ENCODE data around the gene TAL1.

Gene TAL1

DNA sequence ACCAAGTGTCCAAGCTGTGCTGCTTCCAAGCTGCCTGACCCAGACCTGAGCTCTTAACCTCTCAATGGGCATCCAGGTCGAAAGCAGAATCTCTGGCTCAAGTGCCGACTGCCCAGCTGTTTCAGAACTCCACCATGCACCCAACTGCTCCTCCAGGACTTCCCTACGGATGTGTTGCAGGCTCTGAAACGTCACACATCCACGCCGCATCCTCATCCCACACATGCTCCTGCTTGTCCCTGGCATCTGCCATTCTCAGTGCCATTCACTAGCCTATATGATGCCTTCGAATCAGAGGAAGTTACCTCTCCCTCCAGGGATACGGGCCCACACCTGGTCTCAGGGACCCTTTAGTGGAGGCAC lies 53.4 kb downstream of the TAL1 start:
- no peak for DNase-seq (ENCODE audit: insufficient read length, low spot score)
- no peak for FAIRE-seq

DNA sequence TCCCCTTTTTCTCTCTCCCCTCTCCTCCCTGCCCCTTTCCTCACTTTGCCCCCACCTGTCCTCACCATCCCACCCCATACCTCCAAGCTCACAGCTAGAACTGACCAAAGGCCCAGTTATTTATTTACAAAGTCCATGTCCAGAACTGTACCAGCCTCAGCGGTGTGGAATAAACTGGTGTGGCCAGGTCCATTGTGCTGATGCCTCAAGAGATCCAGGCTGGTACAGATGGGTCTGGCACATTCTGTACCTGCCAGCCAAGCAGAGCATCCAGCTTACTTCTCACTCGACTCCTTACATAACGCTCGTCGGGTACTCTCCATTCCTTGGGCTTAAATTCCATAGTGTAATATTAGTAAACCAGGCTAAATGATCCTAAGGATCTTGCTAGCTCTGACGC lies 54.0 kb downstream of the TAL1 start:
- FAIRE-seq (no peak), DNase-seq (ENCODE audit: insufficient read length, low spot score) (no peak)

DNA sequence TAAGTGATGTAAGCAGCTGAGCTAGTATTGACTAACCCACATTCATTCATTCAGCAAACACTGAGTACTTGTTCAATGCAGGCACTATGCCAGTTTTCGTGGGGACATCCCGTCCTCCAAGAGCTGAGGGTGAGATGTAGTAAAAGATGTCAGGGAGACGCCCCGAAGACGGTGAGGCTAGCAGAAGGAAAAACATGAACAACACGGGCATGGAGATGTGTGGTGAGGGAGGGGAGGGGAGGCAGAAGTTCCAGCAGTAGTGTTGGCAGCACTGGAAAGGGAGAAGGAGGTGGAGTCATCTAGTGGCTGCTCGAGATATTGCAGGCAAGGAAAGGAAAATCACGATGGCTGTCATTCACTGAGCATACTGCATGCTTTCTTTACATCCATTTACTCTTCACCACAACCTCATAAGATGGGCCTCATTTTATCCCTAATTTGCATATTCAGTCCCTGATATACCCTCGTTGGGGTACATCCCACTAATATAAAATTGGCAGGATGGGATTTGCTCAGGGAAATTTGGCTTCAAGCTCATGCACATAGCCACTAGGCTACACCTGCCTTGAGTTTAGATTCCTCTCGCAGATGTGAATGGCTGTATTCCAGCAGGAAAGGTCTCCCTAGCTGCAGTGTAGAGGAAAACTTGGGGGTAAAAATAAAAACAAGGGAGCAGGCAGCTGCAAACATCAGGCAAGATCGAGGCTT lies 56.6 kb downstream of the TAL1 start:
- DNase-seq (ENCODE audit: insufficient read length, low spot score): peak; percentile 72
- FAIRE-seq: peak; percentile 83

DNA sequence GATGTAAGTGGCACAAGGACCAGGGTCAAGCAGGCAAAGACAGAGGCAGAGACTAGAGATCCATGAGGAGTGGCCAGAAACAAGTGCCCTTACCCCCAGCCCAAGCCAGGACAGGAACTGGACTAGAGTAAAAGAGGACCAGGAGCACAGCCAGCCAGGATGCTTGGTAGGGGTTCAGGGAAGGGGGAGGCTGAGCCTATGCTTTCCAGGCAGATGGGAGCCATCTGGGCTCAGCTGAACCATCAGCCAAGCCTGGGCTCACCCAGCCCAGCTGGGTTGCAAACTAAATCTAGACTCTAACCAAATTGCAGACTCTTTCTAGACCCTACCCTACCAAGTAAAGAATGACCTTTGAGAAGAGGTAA lies 57.4 kb downstream of the TAL1 start:
- DNase-seq (ENCODE audit: insufficient read length, low spot score): no peak
- FAIRE-seq: no peak

DNA sequence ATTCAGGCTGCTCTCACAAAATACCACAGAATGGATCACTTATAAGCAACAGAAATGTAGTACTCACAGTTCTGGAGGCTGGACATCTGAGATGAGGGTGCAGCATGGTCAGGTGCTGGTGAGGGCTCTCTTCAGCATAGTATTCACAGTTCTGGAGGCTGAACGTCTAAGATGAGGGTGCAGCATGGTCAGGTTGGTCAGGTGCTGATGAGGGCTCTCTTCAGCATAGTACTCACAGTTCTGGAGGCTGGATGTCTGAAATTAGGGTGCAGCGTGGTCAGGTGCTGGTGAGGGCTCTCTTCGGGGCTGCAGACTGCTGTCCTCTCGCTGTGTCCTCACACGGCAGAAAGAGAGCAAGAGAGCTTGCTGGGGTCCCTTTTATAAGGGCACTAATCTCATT lies 59.2 kb downstream of the TAL1 start:
- FAIRE-seq (no peak), DNase-seq (ENCODE audit: insufficient read length, low spot score) (no peak)

Data from HTR-8/SVneo (cell line).